MM.1S (cell line): ENCODE results near the gene WDFY2.

Experiments
- DNase-seq: peaks from one replicate; pipeline ENCODE4 v3.0.0-alpha.2; 2015
- H2AFZ ChIP-seq: fragments of 300-600 bp; sonication (generic); 2 replicates; pipeline ENCODE4 v1.6.0; 2016; ENCODE audit warnings: antibody characterized with exemption, low read length
- H3F3A ChIP-seq: fragments of 300-600 bp; sonication (generic); 2 replicates; pipeline ENCODE4 v1.6.1; 2016; ENCODE audit warnings: mild to moderate bottlenecking, antibody characterized with exemption, low read length, moderate library complexity, mixed read lengths; ENCODE audit not compliant: insufficient read depth
- H3K27ac ChIP-seq: fragments of 300-600 bp; sonication (generic); 2 replicates; pipeline ENCODE4 v1.5.1; 2016; ENCODE audit warnings: mild to moderate bottlenecking, low read length
- H3K27me3 ChIP-seq: fragments of 300-600 bp; sonication (generic); replicated peaks from 2 replicates; pipeline ENCODE4 v1.6.0; 2016; ENCODE audit warnings: low read length; ENCODE audit not compliant: insufficient read depth
- H3K36me3 ChIP-seq: fragments of 300-600 bp; sonication (generic); replicated peaks from 2 replicates; pipeline ENCODE4 v1.6.1; 2016; ENCODE audit warnings: mild to moderate bottlenecking, low read length, mixed read lengths; ENCODE audit not compliant: insufficient read depth
- H3K4me1 ChIP-seq: fragments of 300-600 bp; sonication (generic); 2 replicates; pipeline ENCODE4 v1.6.1; 2016; ENCODE audit warnings: low read length, mixed read lengths
- H3K4me2 ChIP-seq: fragments of 300-600 bp; sonication (generic); 2 replicates; pipeline ENCODE4 v1.6.0; 2016; ENCODE audit warnings: low read depth, low read length
- H3K4me3 ChIP-seq: fragments of 300-600 bp; sonication (generic); 2 replicates; pipeline ENCODE4 v1.5.1; 2016; ENCODE audit warnings: low read length, mixed read lengths
- H3K79me2 ChIP-seq: fragments of 300-600 bp; sonication (generic); 2 replicates; pipeline ENCODE4 v1.6.1; 2016; ENCODE audit warnings: mixed run types, low read length, mixed read lengths
- H3K9ac ChIP-seq: fragments of 300-600 bp; sonication (generic); 2 replicates; pipeline ENCODE4 v1.6.1; 2016; ENCODE audit warnings: low read length, mixed read lengths
- H3K9me2 ChIP-seq: fragments of 300-600 bp; sonication (generic); replicated peaks from 2 replicates; pipeline ENCODE4 v1.6.1; 2016; ENCODE audit warnings: mild to moderate bottlenecking, low read length, mixed read lengths; ENCODE audit not compliant: insufficient read depth
- H3K9me3 ChIP-seq: fragments of 300-600 bp; sonication (generic); replicated peaks from 2 replicates; pipeline ENCODE4 v1.6.1; 2016; ENCODE audit warnings: mild to moderate bottlenecking, low read length, mixed read lengths; ENCODE audit not compliant: insufficient read depth
- H4K20me1 ChIP-seq: fragments of 300-600 bp; sonication (generic); 2 replicates; pipeline ENCODE4 v1.6.1; 2016; ENCODE audit warnings: mild to moderate bottlenecking, low read length, moderate library complexity, mixed read lengths; ENCODE audit not compliant: insufficient read depth
- CTCF ChIP-seq: fragments of 300-600 bp; sonication (generic); IDR thresholded peaks from 2 replicates; pipeline ENCODE4 v1.5.1; 2016; ENCODE audit warnings: antibody characterized with exemption, low read length, mixed read lengths
- EZH2 ChIP-seq: fragments of 300-600 bp; sonication (generic); optimal IDR thresholded peaks from 2 replicates; pipeline ENCODE3; 2017; ENCODE audit warnings: low read depth, mild to moderate bottlenecking, antibody characterized with exemption, low read length, mixed read lengths
- EZH2phosphoT487 ChIP-seq: fragments of 300-600 bp; sonication (generic); IDR thresholded peaks from 2 replicates; pipeline ENCODE4 v1.6.1; 2018; ENCODE audit warnings: antibody characterized with exemption, low read length

Gene WDFY2

DNA sequence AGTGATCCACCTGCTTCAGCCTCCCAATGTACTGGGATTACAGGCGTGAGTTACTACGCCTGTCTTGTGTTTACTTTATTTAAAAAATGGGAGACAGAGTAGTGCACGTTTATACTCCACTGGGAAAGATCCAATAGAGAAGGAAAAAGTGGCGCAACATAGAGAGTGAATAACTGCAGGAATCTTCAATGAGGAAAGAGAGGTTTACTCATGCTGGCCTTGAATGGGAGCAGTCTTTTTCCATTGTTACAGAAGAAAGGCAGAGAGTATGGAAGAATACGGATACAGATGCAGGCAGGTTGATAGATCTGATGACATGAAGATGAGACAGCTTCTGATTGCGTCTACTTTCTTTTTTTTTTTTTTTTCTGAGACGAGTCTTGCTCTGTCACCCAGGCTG is 4.6 kb upstream of the WDFY2 start:
- Histone ChIP-seq H3K4me1 (no peaks in the 10 kb centered on the region), H3K36me3 (no peaks in the 10 kb centered on the region), H3K9me3 (no peaks in the 10 kb centered on the region), H3K9ac (no peak overlapping the region), H3F3A (no peaks in the 10 kb centered on the region), H3K27ac (no peak overlapping the region), H3K9me2 (no peaks in the 10 kb centered on the region), H3K27me3 (no peaks in the 10 kb centered on the region), H3K4me2 (no peak overlapping the region), H2AFZ (no peak overlapping the region), H3K79me2 (no peaks in the 10 kb centered on the region), H4K20me1 (no peaks in the 10 kb centered on the region), H3K4me3 (no peak overlapping the region)
- no peak for DNase-seq
- no peak for TF ChIP-seq EZH2
- no peak for TF ChIP-seq CTCF
- no peak for TF ChIP-seq EZH2phosphoT487

- H3K4me2 ChIP-seq: no peak overlapping the region
Observed at GRCh38 chr13:51581148-51581820, 3.0 kb upstream of the WDFY2 start.

DNA sequence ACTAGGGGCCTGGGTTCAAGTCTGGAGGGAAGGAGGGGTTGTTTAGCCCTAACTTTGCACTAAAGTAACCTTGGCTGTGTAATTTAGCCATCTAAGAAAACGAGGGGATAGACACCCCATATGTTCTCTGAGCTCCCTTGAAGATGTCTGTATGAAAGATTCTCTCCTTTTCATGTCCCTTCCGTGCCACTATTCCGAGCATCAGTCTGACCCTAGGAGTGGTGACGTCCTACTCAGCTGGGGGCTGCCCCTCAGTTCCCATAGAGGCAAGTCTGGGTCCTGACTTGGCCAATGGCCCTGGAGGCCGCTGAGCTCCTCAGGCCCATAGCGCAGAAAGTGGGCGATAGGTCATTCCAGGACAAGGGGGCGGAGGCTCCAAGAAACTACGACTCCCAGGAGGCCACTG is 790 bp upstream of the WDFY2 start:
- Histone ChIP-seq H3K9me3 (no peaks in the 10 kb centered on the region), H3K27me3 (no peaks in the 10 kb centered on the region), H4K20me1 (no peaks in the 10 kb centered on the region), H3K4me1 (no peaks in the 10 kb centered on the region), H3K4me2 (peak overlapping the region; percentile 61; the same call in 1 of the 2 replicates), H3K9ac (peak overlapping the region; percentile 71; the same call in 1 of the 2 replicates), H3K9me2 (no peaks in the 10 kb centered on the region), H3K27ac (peak overlapping the region; percentile 76), H3K79me2 (no peaks in the 10 kb centered on the region; the same call in 1 of the 2 replicates), H3F3A (no peaks in the 10 kb centered on the region), H2AFZ (peak overlapping the region; percentile 64), H3K36me3 (no peaks in the 10 kb centered on the region), H3K4me3 (peak overlapping the region; percentile 88)
- DNase-seq: no peak
- no peak for TF ChIP-seq EZH2phosphoT487
- no peak for TF ChIP-seq EZH2
- TF ChIP-seq CTCF: no peak

More at GRCh38 chr13:51581148-51581820, 3.0 kb upstream of the WDFY2 start:
- Histone ChIP-seq H3K4me3 (no peak overlapping the region), H3K79me2 (no peaks in the 10 kb centered on the region; the same call in 1 of the 2 replicates), H3K9ac (no peak overlapping the region), H4K20me1 (no peaks in the 10 kb centered on the region), H2AFZ (no peak overlapping the region), H3K27ac (no peak overlapping the region), H3K36me3 (no peaks in the 10 kb centered on the region), H3K9me3 (no peaks in the 10 kb centered on the region), H3K4me1 (no peaks in the 10 kb centered on the region), H3K9me2 (no peaks in the 10 kb centered on the region), H3K27me3 (no peaks in the 10 kb centered on the region), H3F3A (no peaks in the 10 kb centered on the region)
- TF ChIP-seq CTCF: no peak
- no peak for TF ChIP-seq EZH2
- no peak for TF ChIP-seq EZH2phosphoT487
- DNase-seq: no peak
